GM21360 (cell line): ENCODE data around the gene PCDHGB3.

Experiments used
- ATAC-seq: cut with Tn5 transposase; IDR thresholded peaks from one replicate; pipeline ENCODE4 v1.9.1; 2021; ENCODE audit warnings: mild to moderate bottlenecking, moderate library complexity; ENCODE audit not compliant: unreplicated experiment

Gene PCDHGB3

DNA sequence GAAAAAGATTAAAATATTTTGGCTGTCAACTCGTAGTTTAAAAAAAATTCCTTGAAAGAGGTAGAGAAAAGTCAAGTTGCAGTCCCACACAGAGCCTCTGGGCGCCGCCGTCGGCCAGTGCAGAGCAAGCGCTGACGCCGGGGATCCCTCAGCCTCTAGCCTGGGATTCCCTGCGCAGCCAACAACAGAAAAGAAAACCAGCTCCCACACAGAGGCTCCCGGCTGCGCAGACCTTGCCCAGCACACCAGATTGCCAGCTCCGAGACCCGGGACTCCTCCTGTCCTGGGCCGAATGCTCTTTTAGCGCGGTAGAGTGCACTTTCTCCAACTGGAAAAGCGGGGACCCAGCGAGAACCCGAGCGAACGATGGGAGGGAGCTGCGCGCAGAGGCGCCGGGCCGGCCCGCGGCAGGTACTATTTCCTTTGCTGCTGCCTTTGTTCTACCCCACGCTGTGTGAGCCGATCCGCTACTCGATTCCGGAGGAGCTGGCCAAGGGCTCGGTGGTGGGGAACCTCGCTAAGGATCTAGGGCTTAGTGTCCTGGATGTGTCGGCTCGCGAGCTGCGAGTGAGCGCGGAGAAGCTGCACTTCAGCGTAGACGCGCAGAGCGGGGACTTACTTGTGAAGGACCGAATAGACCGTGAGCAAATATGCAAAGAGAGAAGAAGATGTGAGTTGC lies 47.6 kb downstream of the PCDHGB3 start, which contains the start of gene PCDHGB7:
Gene PCDHGB7, plus strand, starts transcription at position 184 of the 679 bp plus-strand sequence. Its CDS starts 183 bp downstream, at position 367.
- peak; percentile 77 for ATAC-seq

GRCh38 chr5:141419074-141419880 lies 49.2 kb downstream of the PCDHGB3 start:
- no peak for ATAC-seq

- peak; percentile 59 for ATAC-seq
Measured at GRCh38 chr5:141420855-141421488, 50.9 kb downstream of the PCDHGB3 start, which contains the start of gene PCDHGA11. Gene PCDHGA11 (plus strand): TSS chr5:141421051. CDS start chr5:141421228, 177 bp downstream.

- no peak for ATAC-seq
Measured at GRCh38 chr5:141421489-141421855, 51.4 kb downstream of the PCDHGB3 start.
